ENCODE results near the gene CXCL1. TPM values are rescaled to one million over a fixed set of nuclear protein-coding genes. Genes with fewer than 3 reads are reported as not detected.

The CXCL1 gene
- total RNA-seq, 1 donor from 2014 or later: 8.2 TPM

DNA sequence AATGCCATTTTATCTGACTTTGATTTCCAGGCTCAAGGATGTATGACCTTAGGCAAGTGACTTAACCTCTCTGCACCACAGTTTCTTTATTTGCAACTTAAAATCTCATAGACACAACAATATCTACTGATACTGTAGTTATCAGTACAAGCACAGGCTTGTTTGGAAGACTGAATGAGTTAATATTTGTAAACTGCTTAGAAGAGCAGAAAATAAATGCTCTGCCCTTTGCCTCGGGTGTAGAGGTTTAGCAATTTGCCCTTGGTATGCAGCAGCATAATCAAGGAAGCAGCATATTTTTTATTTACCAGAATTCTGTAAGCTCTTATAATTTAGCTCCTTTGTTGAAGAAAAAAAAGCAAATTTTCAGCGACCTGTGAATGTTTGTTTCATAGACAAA is 2.9 kb upstream of the CXCL1 start:
- H3K9me3 ChIP-seq: no peaks in the 10 kb centered on the region
- no peaks in the 10 kb centered on the region for H3K36me3 ChIP-seq
- ATAC-seq: no peak
- no peak for DNase-seq
- no peaks in the 10 kb centered on the region for H3K27me3 ChIP-seq
- no peaks in the 10 kb centered on the region for H3K4me1 ChIP-seq
- no peak overlapping the region for H3K27ac ChIP-seq
- H3K4me3 ChIP-seq: no peak overlapping the region
- intact Hi-C loops (cut with DNase I): no loop called here
- TF ChIP-seq, protein P1, sequence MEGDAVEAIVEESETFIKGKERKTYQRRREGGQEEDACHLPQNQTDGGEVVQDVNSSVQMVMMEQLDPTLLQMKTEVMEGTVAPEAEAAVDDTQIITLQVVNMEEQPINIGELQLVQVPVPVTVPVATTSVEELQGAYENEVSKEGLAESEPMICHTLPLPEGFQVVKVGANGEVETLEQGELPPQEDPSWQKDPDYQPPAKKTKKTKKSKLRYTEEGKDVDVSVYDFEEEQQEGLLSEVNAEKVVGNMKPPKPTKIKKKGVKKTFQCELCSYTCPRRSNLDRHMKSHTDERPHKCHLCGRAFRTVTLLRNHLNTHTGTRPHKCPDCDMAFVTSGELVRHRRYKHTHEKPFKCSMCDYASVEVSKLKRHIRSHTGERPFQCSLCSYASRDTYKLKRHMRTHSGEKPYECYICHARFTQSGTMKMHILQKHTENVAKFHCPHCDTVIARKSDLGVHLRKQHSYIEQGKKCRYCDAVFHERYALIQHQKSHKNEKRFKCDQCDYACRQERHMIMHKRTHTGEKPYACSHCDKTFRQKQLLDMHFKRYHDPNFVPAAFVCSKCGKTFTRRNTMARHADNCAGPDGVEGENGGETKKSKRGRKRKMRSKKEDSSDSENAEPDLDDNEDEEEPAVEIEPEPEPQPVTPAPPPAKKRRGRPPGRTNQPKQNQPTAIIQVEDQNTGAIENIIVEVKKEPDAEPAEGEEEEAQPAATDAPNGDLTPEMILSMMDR (IDR thresholded peaks at IDR 0.05): no peak

DNA sequence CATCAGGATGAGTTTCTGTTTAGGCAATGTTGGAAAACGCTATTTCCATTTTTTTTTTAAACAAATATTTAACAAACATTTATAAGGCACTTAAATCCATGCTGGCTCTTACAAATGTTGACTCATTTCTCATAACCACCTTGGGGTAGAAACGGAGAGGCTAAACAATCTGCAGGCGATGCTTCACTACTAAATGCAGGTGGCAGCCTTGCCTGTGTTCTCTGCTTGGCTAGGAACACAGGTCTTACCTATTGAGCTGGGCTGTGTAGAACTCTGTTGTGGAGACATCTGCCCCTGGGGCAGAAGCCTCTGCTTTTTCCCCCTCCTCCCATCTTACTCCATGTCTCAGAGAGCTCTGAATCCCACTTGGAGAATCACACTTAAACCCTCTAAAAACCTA is 1.4 kb upstream of the CXCL1 start:
- H3K36me3 ChIP-seq: no peaks in the 10 kb centered on the region
- intact Hi-C loops (cut with DNase I): no loop called here
- H3K4me3 ChIP-seq: no peak overlapping the region
- ATAC-seq (peak; percentile 74), DNase-seq (no peak)
- no peaks in the 10 kb centered on the region for H3K27me3 ChIP-seq
- H3K27ac ChIP-seq: no peak overlapping the region
- H3K4me1 ChIP-seq: no peaks in the 10 kb centered on the region
- TF ChIP-seq, protein P1 (IDR thresholded peaks at IDR 0.05): no peak
- H3K9me3 ChIP-seq: no peaks in the 10 kb centered on the region

DNA sequence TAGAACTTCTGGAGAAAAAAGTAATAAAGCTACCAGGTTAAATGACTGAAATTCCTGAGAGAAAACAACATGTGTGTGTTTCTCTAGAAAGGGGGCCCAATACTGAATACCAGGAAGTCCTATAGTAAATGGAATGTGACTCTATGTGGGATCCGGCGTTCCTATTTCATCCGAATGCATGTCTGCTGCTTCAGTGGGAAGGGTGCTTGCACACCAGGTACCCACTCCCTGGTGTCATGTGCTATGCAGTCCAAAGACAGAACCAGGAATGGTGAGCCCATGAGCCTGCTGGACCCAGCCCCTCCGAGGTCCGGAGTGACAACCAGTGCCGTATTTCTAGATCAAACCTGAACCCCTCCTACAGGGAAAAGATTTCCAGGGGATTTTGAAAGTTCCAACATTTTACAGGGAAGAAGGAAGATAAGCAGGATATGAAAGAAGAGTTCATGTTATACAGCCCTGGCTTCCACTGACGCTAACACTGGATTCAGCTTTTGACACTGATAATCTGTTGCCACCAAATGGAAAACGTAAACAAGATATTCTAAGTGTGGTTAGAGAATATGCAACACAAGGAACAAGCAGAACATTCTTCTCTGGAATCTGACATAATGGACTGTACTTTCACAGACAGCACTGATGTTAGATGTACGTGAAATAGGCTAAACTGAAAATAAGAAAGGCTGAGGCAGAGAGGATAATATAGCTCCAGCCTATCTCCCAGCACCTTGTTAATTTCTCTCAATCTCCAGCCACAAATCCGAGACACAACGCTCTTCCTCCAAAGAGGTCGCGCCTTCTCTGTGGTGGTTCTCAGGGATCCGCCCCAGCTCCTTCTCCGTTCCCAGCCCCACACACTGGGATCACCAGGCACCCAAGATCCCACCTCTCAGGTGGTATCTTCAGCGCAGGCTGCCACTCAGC is 725 bp upstream of the CXCL1 start:
- H3K36me3 ChIP-seq: no peaks in the 10 kb centered on the region
- no peaks in the 10 kb centered on the region for H3K27me3 ChIP-seq
- intact Hi-C loops (cut with DNase I): no loop called here
- H3K4me1 ChIP-seq: peaks cover 4% of the 10 kb centered on the region
- TF ChIP-seq, protein P1 (IDR thresholded peaks at IDR 0.05): no peak
- no peak for ATAC-seq
- DNase-seq: no peak
- H3K9me3 ChIP-seq: no peaks in the 10 kb centered on the region
- H3K4me3 ChIP-seq: peak overlapping the region; percentile 60
- H3K27ac ChIP-seq: peak overlapping the region; percentile 61

DNA sequence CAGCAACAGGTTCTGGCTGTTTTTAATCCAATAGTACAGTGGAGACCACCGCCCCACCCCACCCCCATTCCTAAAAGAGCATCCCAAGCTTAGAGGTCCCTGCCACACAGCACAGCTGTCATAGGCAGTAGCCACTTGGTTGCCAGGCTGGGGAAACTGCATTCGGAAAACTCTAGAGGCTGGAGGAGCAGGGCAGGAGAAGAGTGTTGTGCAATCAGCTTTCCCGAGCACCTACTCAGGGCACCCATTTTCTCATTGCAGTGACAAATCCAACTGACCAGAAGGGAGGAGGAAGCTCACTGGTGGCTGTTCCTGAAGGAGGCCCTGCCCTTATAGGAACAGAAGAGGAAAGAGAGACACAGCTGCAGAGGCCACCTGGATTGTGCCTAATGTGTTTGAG is 1.1 kb downstream of the CXCL1 start:
- TF ChIP-seq, protein P1 (IDR thresholded peaks at IDR 0.05): no peak
- Histone ChIP-seq H3K4me1 (peaks cover 4% of the 10 kb centered on the region), H3K36me3 (no peaks in the 10 kb centered on the region), H3K27me3 (no peaks in the 10 kb centered on the region), H3K4me3 (peak overlapping the region; percentile 60), H3K27ac (no peak overlapping the region), H3K9me3 (no peaks in the 10 kb centered on the region)
- intact Hi-C loops (cut with DNase I): no loop called here
- peak; percentile 73 for ATAC-seq
- peak; percentile 67 for DNase-seq

DNA sequence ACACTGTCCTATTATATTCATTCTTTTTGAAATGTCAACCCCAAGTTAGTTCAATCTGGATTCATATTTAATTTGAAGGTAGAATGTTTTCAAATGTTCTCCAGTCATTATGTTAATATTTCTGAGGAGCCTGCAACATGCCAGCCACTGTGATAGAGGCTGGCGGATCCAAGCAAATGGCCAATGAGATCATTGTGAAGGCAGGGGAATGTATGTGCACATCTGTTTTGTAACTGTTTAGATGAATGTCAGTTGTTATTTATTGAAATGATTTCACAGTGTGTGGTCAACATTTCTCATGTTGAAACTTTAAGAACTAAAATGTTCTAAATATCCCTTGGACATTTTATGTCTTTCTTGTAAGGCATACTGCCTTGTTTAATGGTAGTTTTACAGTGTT is 1.6 kb downstream of the CXCL1 start:
- intact Hi-C loops (cut with DNase I): no loop called here
- H3K27ac ChIP-seq: no peak overlapping the region
- H3K27me3 ChIP-seq: no peaks in the 10 kb centered on the region
- H3K9me3 ChIP-seq: no peaks in the 10 kb centered on the region
- ATAC-seq (no peak), DNase-seq (no peak)
- H3K4me1 ChIP-seq: peaks cover 4% of the 10 kb centered on the region
- TF ChIP-seq, protein P1 (IDR thresholded peaks at IDR 0.05): no peak
- H3K36me3 ChIP-seq: no peaks in the 10 kb centered on the region
- no peak overlapping the region for H3K4me3 ChIP-seq

Data from upper lobe of right lung (tissue), 1 donor.